K562 (cell line): ENCODE data around the gene NBEA. TPM values are rescaled to one million over a fixed set of nuclear protein-coding genes. Genes with fewer than 3 reads are reported as not detected.

Experiments
- ARID3B ChIP-seq: fragments of 250-450 bp; sonication (Bioruptor Pico); IDR thresholded peaks from 2 replicates; pipeline ENCODE4 v1.4.0; 2020; ENCODE audit warnings: borderline replicate concordance
- MYC ChIP-seq, 2 experiments: fragments of 250-450 bp in 1 of 2; sonication (Bioruptor Pico) in 1 of 2; IDR thresholded peaks; 2 replicates each; pipeline versions ENCODE4 v1.5.1 to v1.6.1; 2012 to 2021; ENCODE audit warnings: low read depth in 2 of 2, borderline replicate concordance in 1 of 2, improper control_type of control experiment in 1 of 2, low read length in 1 of 2, mild to moderate bottlenecking in 1 of 2, moderate library complexity in 1 of 2
- NR2F6 ChIP-seq: fragments of 450-650 bp; formaldehyde crosslinking; IDR thresholded peaks from 2 replicates; pipeline ENCODE4 v1.4.0; 2020; ENCODE audit warnings: mild to moderate bottlenecking
- PBX2 ChIP-seq, 2 experiments: IDR thresholded peaks in 1 of 2; conservative IDR thresholded peaks in 1 of 2; 2 replicates each; pipeline ENCODE4 v1.6.1; 2016; ENCODE audit warnings: low read depth in 2 of 2, mild to moderate bottlenecking in 1 of 2, missing compliant biosample characterization in 1 of 2, missing genetic modification characterization in 1 of 2, moderate library complexity in 1 of 2
- SIRT6 ChIP-seq: IDR thresholded peaks from one replicate; pipeline ENCODE4 v1.6.1; 2012; ENCODE audit warnings: low read depth, mild to moderate bottlenecking, control low read depth, inconsistent platforms, low read length, moderate library complexity
- SIX5 ChIP-seq, 2 experiments: IDR thresholded peaks; 2 replicates each; pipeline ENCODE4 v1.6.1; 2011; ENCODE audit warnings: low read length in 2 of 2, borderline replicate concordance in 1 of 2, low read depth in 1 of 2, mild to moderate bottlenecking in 1 of 2, moderate library complexity in 1 of 2; ENCODE audit not compliant: insufficient read depth in 1 of 2
- ZKSCAN3 ChIP-seq: fragments of 250-450 bp; sonication (Bioruptor Pico); IDR thresholded peaks from 2 replicates; pipeline ENCODE4 v1.4.0; 2020
- polyA plus RNA-seq, 8 experiments: library from polyadenylated mRNA; depleted of rRNA in 4 of 8; stranded (reverse) in 5 of 8; unstranded in 3 of 8; fragments of >200 nt; fragmentation: Nextera tagmentation in 2 of 8; fragmentation: Illumina TruSeq in 1 of 8; extraction: Ambion mirVana in 2 of 8; extraction: Trizol in 1 of 8; gene quantifications; 2 replicates each; pipeline versions ENCODE4 v1.2.1 to v1.2.3, GENCODE V29; 2011 to 2014; ENCODE audit warnings: inconsistent platforms in 1 of 8, missing spikeins in 1 of 8
- total RNA-seq, 7 experiments: library from RNA; depleted of rRNA in 6 of 7; stranded (reverse); fragments of >200 nt in 6 of 7; fragmentation: Illumina TruSeq in 2 of 7; extraction: Trizol in 2 of 7; gene quantifications; 2 replicates each; pipeline versions ENCODE4 v1.2.1 to v1.2.3, GENCODE V29; 2011 to 2021; ENCODE audit warnings: low replicate concordance in 1 of 7

NBEA gene
- total and polyA plus RNA-seq, 9 of the 15 experiments (the other 6 are each of a cell fraction or from before 2014, with no cell fraction given) = 0.03 to 0.94 (median 0.05) TPM; not detected in 2

GRCh38 chr13:35028338-35028867, 86.3 kb downstream of the NBEA start (continued):
- no peak for TF ChIP-seq SIX5 (IDR thresholded peaks at IDR 0.05; ENCODE audit: borderline replicate concordance in 1 of 2, insufficient read depth in 1 of 2, low read depth in 1 of 2, low read length in 2 of 2)
- TF ChIP-seq NR2F6 (CRISPR knock-in tag) = no peak
- TF ChIP-seq PBX2 (CRISPR knock-in tag; IDR thresholded peaks at IDR 0.05; ENCODE audit: low read depth) = no peak
- no peak for TF ChIP-seq PBX2 (tag; conservative IDR thresholded peaks at IDR 0.05; ENCODE audit: low read depth)
- no peak for TF ChIP-seq SIRT6
- TF ChIP-seq ARID3B (CRISPR knock-in tag) = no peak
- TF ChIP-seq ZKSCAN3 = no peak
- TF ChIP-seq MYC (IDR thresholded peaks at IDR 0.05; ENCODE audit: low read depth, low read length) = no peak
- no peak for TF ChIP-seq MYC (CRISPR knock-in tag; IDR thresholded peaks at IDR 0.05; ENCODE audit: borderline replicate concordance, low read depth)
